Right lobe of liver (tissue), 6 donors: ENCODE measurements around the gene LYPD4. TPM values are rescaled to one million over a fixed set of nuclear protein-coding genes. Genes with fewer than 3 reads are reported as not detected.

Experiments used
- ATAC-seq, 4 donors: fragments of 200-7000 bp; cut with Tn5 transposase; one replicate each; pipeline ENCODE4 v1.9.1; 2020; ENCODE audit warnings: mild to moderate bottlenecking in 4 of 4, moderate library complexity in 4 of 4
- DNase-seq, 3 donors: peaks; one replicate each; pipeline ENCODE4 v3.0.0-alpha.2; 2020
- H3K27ac ChIP-seq, 3 donors: fragments of 200-600 bp; one replicate each; pipeline ENCODE4 v1.8.0; 2022
- H3K27me3 ChIP-seq, 2 donors: fragments of 200-600 bp; one replicate each; pipeline ENCODE4 v1.8.0; 2022
- H3K36me3 ChIP-seq, 4 donors: fragments of 200-600 bp; sonication (generic) in 1 of 4; one replicate each; pipeline versions ENCODE4 v1.5.1 to v1.8.0; 2017 to 2022; ENCODE audit warnings: control low read depth in 1 of 4
- H3K4me1 ChIP-seq, 4 donors: fragments of 200-600 bp; sonication (generic) in 1 of 4; one replicate each; pipeline versions ENCODE4 v1.5.1 to v1.8.0; 2017 to 2022; ENCODE audit warnings: control low read depth in 1 of 4
- H3K4me3 ChIP-seq, 3 donors: fragments of 200-600 bp; one replicate each; pipeline ENCODE4 v1.8.0; 2022
- H3K9me3 ChIP-seq, 4 donors: fragments of 200-600 bp; sonication (generic) in 1 of 4; one replicate each; pipeline versions ENCODE4 v1.5.1 to v1.8.0; 2017 to 2022; ENCODE audit warnings: control low read depth in 1 of 4
- POLR2A ChIP-seq: fragments of 450-650 bp; IDR thresholded peaks from one replicate; pipeline ENCODE4 v1.6.1; 2017; ENCODE audit warnings: antibody characterized with exemption, mild to moderate bottlenecking
- WGBS: methylation state at CpG from one replicate; pipeline ENCODE4 v1.1.6; 2018; ENCODE audit warnings: low coverage, low lambda C conversion rate; ENCODE audit not compliant: insufficient coverage; ENCODE audit errors: missing lambda C conversion rate; 5-methylcytosine and 5-hydroxymethylcytosine counted together
- intact Hi-C, 2 donors: fragments of 100-400 bp; cut with DNase I; formaldehyde crosslinking; loops; one replicate each; pipeline versions ENCODE4 v1.11.2 to v1.14.1; 2022
- total RNA-seq, 6 experiments: library from RNA; depleted of rRNA in 2 of 6; stranded (reverse); fragments of >200 nt in 2 of 6; fragmentation: NEBNext Ultra II Directional in 3 of 6; extraction: Animal tissue kit (Norgen Biotek cat#: 25700) in 3 of 6; gene quantifications; one replicate each; pipeline versions ENCODE4 v1.1.0 to v1.2.4, GENCODE V29; 2016 to 2023
- TF ChIP-seq, protein P1 (sequence below), 4 donors: fragments of 200-600 bp in 3 of 4; fragments of 450-650 bp in 1 of 4; IDR thresholded peaks; one replicate each; pipeline versions ENCODE4 v1.5.1 to v1.8.0; 2016 to 2022; ENCODE audit warnings: antibody characterized with exemption in 4 of 4, mild to moderate bottlenecking in 2 of 4
- donor health status: DM: no; HTN: yes; CAD: no.
- donor health status: DM: no; HTN: no; CAD: no.
- donor health status: DM: no; HTN: no; CAD: no.
- donor health status: DM: no; HTN: yes; CAD: no.
- donor health status: DM: no; HTN: yes; CAD: no.

The LYPD4 gene
- total RNA-seq, 6 experiments from 2014 or later = not detected

DNA sequence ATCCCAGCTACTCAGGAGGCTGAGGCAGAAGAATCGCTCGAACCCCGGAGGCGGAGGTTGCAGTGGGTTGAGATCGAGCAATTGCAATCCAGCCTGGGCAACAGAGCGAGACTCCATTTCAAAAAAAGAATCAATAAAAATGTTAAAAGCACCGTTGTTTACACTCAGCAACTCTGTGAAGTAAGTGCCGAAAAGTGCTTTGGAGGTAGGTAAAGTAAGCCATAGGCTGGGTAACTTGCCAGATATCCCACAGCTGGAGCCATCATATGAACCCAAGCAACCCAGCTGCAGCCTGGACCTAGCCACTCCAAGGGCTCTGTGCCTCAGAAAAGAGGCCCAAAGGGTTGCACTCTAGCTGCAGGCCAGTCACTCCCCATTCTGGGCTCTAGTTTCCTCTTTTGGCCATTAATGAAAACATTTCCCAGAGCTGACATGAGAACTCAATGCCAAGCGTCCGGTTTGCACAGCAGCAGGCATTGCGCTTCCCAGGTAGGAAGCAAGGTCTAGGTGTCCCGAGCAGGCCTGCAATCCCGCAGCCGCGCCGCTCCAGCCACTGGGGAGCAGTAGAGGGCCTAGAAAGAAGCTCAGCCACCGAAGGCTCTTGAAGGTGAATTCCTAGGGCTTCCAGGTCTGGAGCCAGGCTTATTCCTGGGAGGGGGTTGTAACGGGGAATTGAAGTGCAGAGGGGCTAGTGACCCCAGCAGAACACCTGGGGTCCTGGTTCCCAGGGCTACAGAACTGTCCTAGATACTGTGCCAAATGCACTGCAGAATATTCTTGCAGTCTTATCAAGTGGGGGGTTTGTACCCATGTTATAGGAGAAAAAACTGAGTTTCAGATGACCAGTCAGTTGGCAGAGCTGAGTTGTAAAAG, 28.5 kb upstream of the LYPD4 start:
- DNase-seq (peak; percentile 72 to 83 (median 76)), ATAC-seq (peak; percentile 73 to 77 (median 76))
- Histone ChIP-seq H3K4me1 (peaks cover 0 to 12% (median 0%) of the 10 kb centered on the region in 4 donors), H3K4me3 (no peak overlapping the region), H3K36me3 (peaks cover 0 to 31% (median 16%) of the 10 kb centered on the region in 4 donors), H3K27me3 (no peaks in the 10 kb centered on the region), H3K27ac (no peak overlapping the region), H3K9me3 (no peaks in the 10 kb centered on the region)
- WGBS = 19% methylated on average over 9 of the region's 18 CpGs
- TF ChIP-seq, protein P1, sequence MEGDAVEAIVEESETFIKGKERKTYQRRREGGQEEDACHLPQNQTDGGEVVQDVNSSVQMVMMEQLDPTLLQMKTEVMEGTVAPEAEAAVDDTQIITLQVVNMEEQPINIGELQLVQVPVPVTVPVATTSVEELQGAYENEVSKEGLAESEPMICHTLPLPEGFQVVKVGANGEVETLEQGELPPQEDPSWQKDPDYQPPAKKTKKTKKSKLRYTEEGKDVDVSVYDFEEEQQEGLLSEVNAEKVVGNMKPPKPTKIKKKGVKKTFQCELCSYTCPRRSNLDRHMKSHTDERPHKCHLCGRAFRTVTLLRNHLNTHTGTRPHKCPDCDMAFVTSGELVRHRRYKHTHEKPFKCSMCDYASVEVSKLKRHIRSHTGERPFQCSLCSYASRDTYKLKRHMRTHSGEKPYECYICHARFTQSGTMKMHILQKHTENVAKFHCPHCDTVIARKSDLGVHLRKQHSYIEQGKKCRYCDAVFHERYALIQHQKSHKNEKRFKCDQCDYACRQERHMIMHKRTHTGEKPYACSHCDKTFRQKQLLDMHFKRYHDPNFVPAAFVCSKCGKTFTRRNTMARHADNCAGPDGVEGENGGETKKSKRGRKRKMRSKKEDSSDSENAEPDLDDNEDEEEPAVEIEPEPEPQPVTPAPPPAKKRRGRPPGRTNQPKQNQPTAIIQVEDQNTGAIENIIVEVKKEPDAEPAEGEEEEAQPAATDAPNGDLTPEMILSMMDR (IDR thresholded peaks at IDR 0.05) = peak; percentile 53 to 79 (median 67)
- no peak for TF ChIP-seq POLR2A
- intact Hi-C loops = loop anchor here (5.0 to 10.0 kb wide), 2 partner anchors 62 to 74 kb away; no protein-coding TSS in a partner anchor

- H3K27me3 ChIP-seq = no peaks in the 10 kb centered on the region
- no peak for TF ChIP-seq POLR2A
- TF ChIP-seq, protein P1 (IDR thresholded peaks at IDR 0.05) = no peak
- peak overlapping the region in 1 of 3 donors; percentile 24 for H3K27ac ChIP-seq
- DNase-seq = peak in 1 of 3 donors; percentile 39
- no peak for ATAC-seq
- intact Hi-C loops = loop anchor here (5.0 to 10.0 kb wide), 2 partner anchors 62 to 75 kb away; no protein-coding TSS in a partner anchor
- no peaks in the 10 kb centered on the region for H3K9me3 ChIP-seq
- H3K36me3 ChIP-seq = peaks cover 0 to 31% (median 19%) of the 10 kb centered on the region in 4 donors
- peaks cover 0 to 12% (median 0%) of the 10 kb centered on the region in 4 donors for H3K4me1 ChIP-seq
- 68% methylated on average over 6 of the region's 12 CpGs for WGBS
- H3K4me3 ChIP-seq = no peak overlapping the region
Measured at GRCh38 chr19:41872384-41872774, 27.9 kb upstream of the LYPD4 start.

- TF ChIP-seq, protein P1 (IDR thresholded peaks at IDR 0.05) = no peak
- TF ChIP-seq POLR2A = no peak
- no peak overlapping the region for H3K4me3 ChIP-seq
- peaks cover 0 to 35% (median 19%) of the 10 kb centered on the region in 4 donors for H3K36me3 ChIP-seq
- intact Hi-C loops = loop anchor here (5.0 to 10.0 kb wide), 2 partner anchors 63 to 76 kb away; no protein-coding TSS in a partner anchor
- H3K27ac ChIP-seq = peak overlapping the region in 1 of 3 donors; percentile 24
- H3K27me3 ChIP-seq = no peaks in the 10 kb centered on the region
- peaks cover 0 to 12% (median 0%) of the 10 kb centered on the region in 4 donors for H3K4me1 ChIP-seq
- ATAC-seq (peak; percentile 37 to 68 (median 47)), DNase-seq (peak in 2 of 3 donors; percentile 45 to 56)
- H3K9me3 ChIP-seq = no peaks in the 10 kb centered on the region
- 35% methylated on average over 3 of the region's 16 CpGs for WGBS
Measured at GRCh38 chr19:41871573-41872383, 27.3 kb upstream of the LYPD4 start.

GRCh38 chr19:41870401-41870873, 26.0 kb upstream of the LYPD4 start:
- TF ChIP-seq, protein P1 (IDR thresholded peaks at IDR 0.05) = no peak
- TF ChIP-seq POLR2A = no peak
- DNase-seq (no peak), ATAC-seq (peak in 2 of 4 donors; percentile 6 to 9)
- Histone ChIP-seq H3K4me1 (peaks cover 0 to 12% (median 0%) of the 10 kb centered on the region in 4 donors), H3K27ac (no peak overlapping the region), H3K27me3 (no peaks in the 10 kb centered on the region), H3K4me3 (no peak overlapping the region), H3K9me3 (no peaks in the 10 kb centered on the region), H3K36me3 (peaks cover 0 to 45% (median 23%) of the 10 kb centered on the region in 4 donors)
- 53% methylated on average over 3 of the region's 3 CpGs for WGBS
- intact Hi-C loops = loop anchor here (5.0 to 10.0 kb wide), 2 partner anchors 64 to 77 kb away; no protein-coding TSS in a partner anchor
